K562 (cell line): ENCODE results near the gene HPCAL1. TPM values are rescaled to one million over a fixed set of nuclear protein-coding genes. Genes with fewer than 3 reads are reported as not detected.

Source experiments
- ATAC-seq: fragments of 200-7000 bp; cut with Tn5 transposase; 3 replicates; pipeline ENCODE4 v1.9.1; 2020; ENCODE audit warnings: moderate library complexity
- BruUV-seq: library from RNA; stranded (reverse); fragments of 400-500 nt; replicated peaks from 2 replicates; lab custom pipeline; 2021; lab: Mats Ljungman, UMichigan
- CTCF ChIA-PET: fragments of 300-600 bp; formaldehyde crosslinking; extraction: SDS; loops from one replicate; lab custom pipeline; 2021; ENCODE audit warnings: low intra/inter-chr PET ratio; lab: Yijun Ruan, JAX
- POLR2A ChIA-PET: fragments of 300-600, 350-650 bp; sonication (Branson Sonifier 250); formaldehyde crosslinking; extraction: SDS; loops from one replicate; lab custom pipeline; 2021; ENCODE audit warnings: antibody characterized with exemption, inconsistent platforms; lab: Yijun Ruan, JAX
- DNase-seq, 4 experiments: peaks; one replicate each; pipeline versions ENCODE4 v3.0.0 to v3.0.0-alpha.2; 2011 to 2018; ENCODE audit warnings: low spot score in 3 of 4, mixed read lengths in 3 of 4; ENCODE audit errors: extremely low read depth in 1 of 4
- FAIRE-seq: peaks from 2 replicates; lab custom pipeline; 2011; peaks lifted over from hg19 to GRCh38; lab: Jason Lieb, UNC
- H2AFZ ChIP-seq: 2 replicates; pipeline ENCODE4 v1.6.0; 2011; ENCODE audit warnings: low read depth, low read length, control low read depth, inconsistent platforms
- H3K27ac ChIP-seq: fragments of 200-600 bp; 3 replicates; pipeline ENCODE4 v1.8.0; 2011; ENCODE audit warnings: low read depth, mild to moderate bottlenecking, control low read depth, inconsistent platforms, low read length, moderate library complexity, mixed read lengths; ENCODE audit errors: extremely low read depth
- H3K27me3 ChIP-seq, 2 experiments: fragments of 300-600 bp in 1 of 2; 2 replicates in 1 of 2; 3 replicates in 1 of 2; pipeline versions ENCODE4 v1.6.0 to v1.8.0; 2011; ENCODE audit warnings: inconsistent platforms in 2 of 2, low read length in 2 of 2, mild to moderate bottlenecking in 1 of 2, mixed read lengths in 1 of 2, moderate library complexity in 1 of 2; ENCODE audit not compliant: control insufficient read depth in 2 of 2, insufficient read depth in 2 of 2
- H3K36me3 ChIP-seq: fragments of 300-600 bp; 3 replicates; pipeline ENCODE4 v1.8.0; 2011; ENCODE audit warnings: mild to moderate bottlenecking, low read length, inconsistent platforms; ENCODE audit not compliant: control insufficient read depth, insufficient read depth
- H3K4me1 ChIP-seq, 2 experiments: fragments of 200-600 bp in 1 of 2; replicated peaks in 1 of 2; 2 replicates in 1 of 2; 3 replicates in 1 of 2; pipeline versions ENCODE4 v1.5.1 to v1.8.0; 2011; ENCODE audit warnings: inconsistent platforms in 2 of 2, low read length in 2 of 2, mild to moderate bottlenecking in 1 of 2, mixed read lengths in 1 of 2, moderate library complexity in 1 of 2; ENCODE audit not compliant: control insufficient read depth in 2 of 2, insufficient read depth in 2 of 2
- H3K4me2 ChIP-seq: 2 replicates; pipeline ENCODE4 v1.6.1; 2011; ENCODE audit warnings: low read length, control low read depth, inconsistent platforms, mixed read lengths; ENCODE audit not compliant: insufficient read depth
- H3K4me3 ChIP-seq: fragments of 200-600 bp; sonication (generic), shearing (Covaris generic); 2 replicates; pipeline ENCODE4 v1.5.1; 2016; ENCODE audit warnings: control low read depth, inconsistent platforms
- H3K79me2 ChIP-seq: fragments of 200-600 bp; 3 replicates; pipeline ENCODE4 v1.8.0; 2011; ENCODE audit warnings: low read length, inconsistent platforms; ENCODE audit not compliant: control insufficient read depth, insufficient read depth
- H3K9ac ChIP-seq, 2 experiments: 2 replicates each; pipeline versions ENCODE4 v1.6.0 to v1.6.1; 2011; ENCODE audit warnings: low read depth in 2 of 2, low read length in 2 of 2, control low read depth in 1 of 2, inconsistent platforms in 1 of 2, mild to moderate bottlenecking in 1 of 2, mixed read lengths in 1 of 2; ENCODE audit not compliant: insufficient read depth in 1 of 2
- H3K9me1 ChIP-seq: one replicate; pipeline ENCODE4 v1.6.0; 2011; ENCODE audit warnings: inconsistent platforms, mild to moderate bottlenecking, low read length, moderate library complexity; ENCODE audit not compliant: control insufficient read depth, insufficient read depth
- H3K9me3 ChIP-seq: replicated peaks from 2 replicates; pipeline ENCODE4 v1.5.1; 2011; ENCODE audit warnings: low read depth, low read length, inconsistent platforms; ENCODE audit not compliant: control insufficient read depth, insufficient read depth
- H4K20me1 ChIP-seq: replicated peaks from 2 replicates; pipeline ENCODE4 v1.6.1; 2011; ENCODE audit warnings: low read length, inconsistent platforms, mixed read lengths; ENCODE audit not compliant: control insufficient read depth, insufficient read depth
- ETV1 ChIP-seq: fragments of 450-650 bp; conservative IDR thresholded peaks from 2 replicates; pipeline ENCODE4 v1.6.1; 2016; ENCODE audit warnings: missing genetic modification characterization, control low read depth, low read depth, missing compliant biosample characterization
- NCOR1 ChIP-seq: fragments of 450-650 bp; IDR thresholded peaks from 2 replicates; pipeline ENCODE4 v1.6.1; 2016; ENCODE audit warnings: mild to moderate bottlenecking, moderate library complexity
- SRSF7 ChIP-seq: fragments of 200-400 bp; formaldehyde crosslinking; optimal IDR thresholded peaks from 2 replicates; pipeline ENCODE3; 2017; ENCODE audit warnings: mild to moderate bottlenecking, low read depth, low read length
- XRCC3 ChIP-seq: fragments of 450-650 bp; IDR thresholded peaks from 2 replicates; pipeline ENCODE4 v1.6.1; 2017; ENCODE audit warnings: mild to moderate bottlenecking, moderate library complexity
- ZFX ChIP-seq: sonication (generic); formaldehyde crosslinking; IDR thresholded peaks from 2 replicates; pipeline ENCODE4 v1.8.0; 2022; ENCODE audit warnings: mild to moderate bottlenecking, missing genetic modification reagents, moderate library complexity
- ZNF398 ChIP-seq: fragments of 250-450 bp; sonication (Bioruptor Pico); IDR thresholded peaks from 2 replicates; pipeline ENCODE4 v1.8.0; 2021; ENCODE audit warnings: moderate library complexity, mild to moderate bottlenecking, inconsistent platforms
- WGBS: fragments of 100-300 bp; shearing (Covaris generic); methylation state at CpG from one replicate; pipeline ENCODE4 v1.1.6; 2016; ENCODE audit warnings: low coverage, mixed read lengths; ENCODE audit not compliant: insufficient coverage; ENCODE audit errors: missing lambda C conversion rate; 5-methylcytosine and 5-hydroxymethylcytosine counted together
- in situ Hi-C: fragments of 300-500 bp; cut with MboI; formaldehyde crosslinking; loops from 4 replicates; pipeline ENCODE4 v1.15.0; 2018; ENCODE audit warnings: inconsistent platforms, mixed read lengths
- intact Hi-C: fragments of 100-400 bp; cut with micrococcal nuclease; formaldehyde crosslinking; loops from 2 replicates; pipeline ENCODE4 v1.14.2; 2022
- polyA plus RNA-seq, 8 experiments: library from polyadenylated mRNA; depleted of rRNA in 4 of 8; stranded (reverse) in 5 of 8; unstranded in 3 of 8; fragments of >200 nt; fragmentation: Nextera tagmentation in 2 of 8; fragmentation: Illumina TruSeq in 1 of 8; extraction: Ambion mirVana in 2 of 8; extraction: Trizol in 1 of 8; gene quantifications; 2 replicates each; pipeline versions ENCODE4 v1.2.1 to v1.2.3, GENCODE V29; 2011 to 2014; ENCODE audit warnings: inconsistent platforms in 1 of 8, missing spikeins in 1 of 8
- total RNA-seq, 7 experiments: library from RNA; depleted of rRNA in 6 of 7; stranded (reverse); fragments of >200 nt in 6 of 7; fragmentation: Illumina TruSeq in 2 of 7; extraction: Trizol in 2 of 7; gene quantifications; 2 replicates each; pipeline versions ENCODE4 v1.2.1 to v1.2.3, GENCODE V29; 2011 to 2021; ENCODE audit warnings: low replicate concordance in 1 of 7
- TF ChIP-seq, protein P1 (sequence below): sonication (generic); formaldehyde crosslinking; IDR thresholded peaks from 2 replicates; pipeline ENCODE4 v1.5.0; 2020; ENCODE audit warnings: missing genetic modification reagents
- TF ChIP-seq, protein P2 (sequence below): fragments of 250-450 bp; sonication (Bioruptor Pico); IDR thresholded peaks from 2 replicates; pipeline ENCODE4 v1.5.0; 2022; ENCODE audit warnings: mild to moderate bottlenecking
- TF ChIP-seq, protein P3 (sequence below): fragments of 450-650 bp; IDR thresholded peaks from 2 replicates; pipeline ENCODE4 v1.6.1; 2016; ENCODE audit warnings: mild to moderate bottlenecking

Gene HPCAL1
- total and polyA plus RNA-seq, 9 of the 15 experiments (the other 6 are each of a cell fraction or from before 2014, with no cell fraction given) = 2.7 to 65.5 (median 23.9) TPM

DNA sequence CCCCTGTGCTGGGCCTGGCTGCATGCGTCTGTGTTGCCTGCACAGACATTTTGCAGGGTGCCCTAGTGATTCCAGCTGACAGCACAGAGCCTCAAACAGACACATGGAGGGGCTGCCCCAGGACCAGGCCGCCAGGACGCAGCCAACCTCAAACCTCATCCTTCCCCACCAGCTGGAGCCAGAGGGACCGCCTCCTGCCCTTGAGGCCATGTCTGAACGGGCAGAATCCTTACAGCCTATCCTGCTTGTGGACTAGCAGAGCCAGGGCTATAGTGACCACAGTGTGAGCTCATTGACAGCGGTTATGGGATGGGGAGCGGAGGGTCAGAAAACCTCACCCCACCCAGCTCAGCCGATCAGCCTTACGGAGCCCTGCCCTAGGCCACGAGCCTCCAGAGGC lies 123.0 kb downstream of the HPCAL1 start:
- in situ Hi-C loops = no loop called here
- CTCF ChIA-PET = no interaction called here
- TF ChIP-seq, protein P1, sequence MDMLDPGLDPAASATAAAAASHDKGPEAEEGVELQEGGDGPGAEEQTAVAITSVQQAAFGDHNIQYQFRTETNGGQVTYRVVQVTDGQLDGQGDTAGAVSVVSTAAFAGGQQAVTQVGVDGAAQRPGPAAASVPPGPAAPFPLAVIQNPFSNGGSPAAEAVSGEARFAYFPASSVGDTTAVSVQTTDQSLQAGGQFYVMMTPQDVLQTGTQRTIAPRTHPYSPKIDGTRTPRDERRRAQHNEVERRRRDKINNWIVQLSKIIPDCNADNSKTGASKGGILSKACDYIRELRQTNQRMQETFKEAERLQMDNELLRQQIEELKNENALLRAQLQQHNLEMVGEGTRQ (CRISPR knock-in tag) = no peak
- TF ChIP-seq ZFX (no peak), NCOR1 (no peak), ZNF398 (CRISPR knock-in tag) (no peak), ETV1 (tag) (no peak), SRSF7 (no peak), XRCC3 (no peak)
- TF ChIP-seq, protein P2, sequence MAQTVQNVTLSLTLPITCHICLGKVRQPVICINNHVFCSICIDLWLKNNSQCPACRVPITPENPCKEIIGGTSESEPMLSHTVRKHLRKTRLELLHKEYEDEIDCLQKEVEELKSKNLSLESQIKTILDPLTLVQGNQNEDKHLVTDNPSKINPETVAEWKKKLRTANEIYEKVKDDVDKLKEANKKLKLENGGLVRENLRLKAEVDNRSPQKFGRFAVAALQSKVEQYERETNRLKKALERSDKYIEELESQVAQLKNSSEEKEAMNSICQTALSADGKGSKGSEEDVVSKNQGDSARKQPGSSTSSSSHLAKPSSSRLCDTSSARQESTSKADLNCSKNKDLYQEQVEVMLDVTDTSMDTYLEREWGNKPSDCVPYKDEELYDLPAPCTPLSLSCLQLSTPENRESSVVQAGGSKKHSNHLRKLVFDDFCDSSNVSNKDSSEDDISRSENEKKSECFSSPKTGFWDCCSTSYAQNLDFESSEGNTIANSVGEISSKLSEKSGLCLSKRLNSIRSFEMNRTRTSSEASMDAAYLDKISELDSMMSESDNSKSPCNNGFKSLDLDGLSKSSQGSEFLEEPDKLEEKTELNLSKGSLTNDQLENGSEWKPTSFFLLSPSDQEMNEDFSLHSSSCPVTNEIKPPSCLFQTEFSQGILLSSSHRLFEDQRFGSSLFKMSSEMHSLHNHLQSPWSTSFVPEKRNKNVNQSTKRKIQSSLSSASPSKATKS (CRISPR knock-in tag) = no peak
- TF ChIP-seq, protein P3, sequence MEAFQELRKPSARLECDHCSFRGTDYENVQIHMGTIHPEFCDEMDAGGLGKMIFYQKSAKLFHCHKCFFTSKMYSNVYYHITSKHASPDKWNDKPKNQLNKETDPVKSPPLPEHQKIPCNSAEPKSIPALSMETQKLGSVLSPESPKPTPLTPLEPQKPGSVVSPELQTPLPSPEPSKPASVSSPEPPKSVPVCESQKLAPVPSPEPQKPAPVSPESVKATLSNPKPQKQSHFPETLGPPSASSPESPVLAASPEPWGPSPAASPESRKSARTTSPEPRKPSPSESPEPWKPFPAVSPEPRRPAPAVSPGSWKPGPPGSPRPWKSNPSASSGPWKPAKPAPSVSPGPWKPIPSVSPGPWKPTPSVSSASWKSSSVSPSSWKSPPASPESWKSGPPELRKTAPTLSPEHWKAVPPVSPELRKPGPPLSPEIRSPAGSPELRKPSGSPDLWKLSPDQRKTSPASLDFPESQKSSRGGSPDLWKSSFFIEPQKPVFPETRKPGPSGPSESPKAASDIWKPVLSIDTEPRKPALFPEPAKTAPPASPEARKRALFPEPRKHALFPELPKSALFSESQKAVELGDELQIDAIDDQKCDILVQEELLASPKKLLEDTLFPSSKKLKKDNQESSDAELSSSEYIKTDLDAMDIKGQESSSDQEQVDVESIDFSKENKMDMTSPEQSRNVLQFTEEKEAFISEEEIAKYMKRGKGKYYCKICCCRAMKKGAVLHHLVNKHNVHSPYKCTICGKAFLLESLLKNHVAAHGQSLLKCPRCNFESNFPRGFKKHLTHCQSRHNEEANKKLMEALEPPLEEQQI = no peak
- Histone ChIP-seq H3K4me1 (peaks cover 0 to 8% of the 10 kb centered on the region in 2 experiments; a peak in 2 of 5 replicates), H3K9ac (peak overlapping the region in 1 of 2 experiments; percentile 45; a peak in 2 of 4 replicates), H3K36me3 (peaks cover 26% of the 10 kb centered on the region; the same call in 1 of the 3 replicates), H3K9me3 (no peaks in the 10 kb centered on the region), H3K27ac (no peak overlapping the region), H3K4me2 (no peak overlapping the region), H3K9me1 (no peaks in the 10 kb centered on the region), H3K27me3 (no peaks in the 10 kb centered on the region), H3K4me3 (no peak overlapping the region), H4K20me1 (0 out of 2 replicates have a peak, but pooled peaks cover 3% of the 10 kb centered on the region), H2AFZ (no peak overlapping the region), H3K79me2 (no peaks in the 10 kb centered on the region)
- ATAC-seq = peak; percentile 24; the same call in 1 of the 3 replicates
- intact Hi-C loops = no loop called here
- POLR2A ChIA-PET = interaction anchor here (0.7 to 1.7 kb wide), 5 partner anchors 8 to 303 kb away, joined by 3 read pairs; partner anchors contain the start of gene RRM2
- no peak for DNase-seq
- no peak for FAIRE-seq
- WGBS = 72% methylated on average over 10 of the region's 10 CpGs
- BruUV-seq = no TSS peak
